NCI-H1930 (cell line): ENCODE results near the gene OCA2.
"Not testable (repeated sequence)": the region's sequence is repeated elsewhere in the genome, so short reads cannot be mapped to it uniquely, and the experiment has no call there.

ENCODE experiments used
- DNase-seq, 2 experiments: peaks; one replicate each; lab custom pipeline; 2025; lab: John Stamatoyannopoulos, UW

The OCA2 gene

GRCh38 chr15:27770086-27770607 lies 329.0 kb downstream of the OCA2 start:
- no peak for DNase-seq

- no peak for DNase-seq
Measured at GRCh38 chr15:27769652-27770051, 329.5 kb downstream of the OCA2 start.

- no peak for DNase-seq
Measured at GRCh38 chr15:27768732-27769475, 330.2 kb downstream of the OCA2 start.

GRCh38 chr15:27767918-27768640 lies 331.0 kb downstream of the OCA2 start:
- no peak for DNase-seq

GRCh38 chr15:27767430-27767829 lies 331.7 kb downstream of the OCA2 start:
- not testable (repeated sequence) for DNase-seq

GRCh38 chr15:27764339-27764738 lies 334.8 kb downstream of the OCA2 start:
- no peak for DNase-seq

GRCh38 chr15:27763514-27763913 lies 335.6 kb downstream of the OCA2 start:
- DNase-seq, result no peak

- DNase-seq, result no peak
Measured at GRCh38 chr15:27762471-27762870, 336.6 kb downstream of the OCA2 start.

GRCh38 chr15:27757052-27757451 lies 342.1 kb downstream of the OCA2 start:
- DNase-seq, result no peak

GRCh38 chr15:27752691-27753090 lies 346.4 kb downstream of the OCA2 start:
- DNase-seq, result no peak

GRCh38 chr15:27747997-27748396 lies 351.1 kb downstream of the OCA2 start:
- no peak for DNase-seq

GRCh38 chr15:27746401-27746955 lies 352.6 kb downstream of the OCA2 start:
- DNase-seq, result no peak

GRCh38 chr15:27744641-27745040 lies 354.5 kb downstream of the OCA2 start:
- no peak for DNase-seq

- no peak for DNase-seq
Measured at GRCh38 chr15:27743638-27744037, 355.5 kb downstream of the OCA2 start.

- DNase-seq, result no peak
Measured at GRCh38 chr15:27742751-27743477, 356.2 kb downstream of the OCA2 start.

- DNase-seq, result no peak
Measured at GRCh38 chr15:27741226-27741860, 357.8 kb downstream of the OCA2 start.

GRCh38 chr15:27734785-27735495 lies 364.2 kb downstream of the OCA2 start:
- DNase-seq, result no peak

- no peak for DNase-seq
Measured at GRCh38 chr15:27731776-27732175, 367.3 kb downstream of the OCA2 start.

GRCh38 chr15:27730868-27731267 lies 368.2 kb downstream of the OCA2 start:
- no peak for DNase-seq

GRCh38 chr15:27725731-27726130 lies 373.4 kb downstream of the OCA2 start:
- DNase-seq, result no peak

GRCh38 chr15:27723821-27724220 lies 375.3 kb downstream of the OCA2 start:
- DNase-seq, result no peak
